Transverse colon (tissue), 4 donors: ENCODE results near the gene HILPDA. TPM values are rescaled to one million over a fixed set of nuclear protein-coding genes. Genes with fewer than 3 reads are reported as not detected.
"Not testable (repeated sequence)": the region's sequence is repeated elsewhere in the genome, so short reads cannot be mapped to it uniquely, and the experiment has no call there.

Source experiments
- DNase-seq: peaks from one replicate; pipeline ENCODE4 v3.0.0-alpha.2; 2019
- H3K27ac ChIP-seq, 4 donors: fragments of 200-600 bp; sonication (generic); 2 replicates each; pipeline ENCODE4 v1.5.1; 2016 to 2018; ENCODE audit warnings: inconsistent platforms in 4 of 4
- H3K27me3 ChIP-seq: fragments of 200-600 bp; sonication (generic); 2 replicates; pipeline ENCODE4 v1.5.1; 2017; ENCODE audit warnings: inconsistent platforms
- H3K36me3 ChIP-seq, 4 donors: fragments of 200-600 bp; sonication (generic); 2 replicates each; pipeline ENCODE4 v1.5.1; 2017 to 2019; ENCODE audit warnings: inconsistent platforms in 4 of 4
- H3K4me1 ChIP-seq, 4 donors: fragments of 200-600 bp; sonication (generic); 2 replicates each; pipeline ENCODE4 v1.5.1; 2017 to 2020; ENCODE audit warnings: inconsistent platforms in 4 of 4
- H3K4me3 ChIP-seq, 4 donors: fragments of 200-600 bp; sonication (generic); 1 replicate in 1 of 4; 2 replicates in 3 of 4; pipeline versions ENCODE4 v1.5.1 to v1.6.1; 2017 to 2019; ENCODE audit warnings: inconsistent platforms in 4 of 4
- H3K9me3 ChIP-seq, 2 donors: fragments of 200-600 bp; sonication (generic); 2 replicates each; pipeline ENCODE4 v1.5.1; 2017 to 2019; ENCODE audit warnings: inconsistent platforms in 2 of 2
- EP300 ChIP-seq: sonication (generic); formaldehyde crosslinking; IDR thresholded peaks from one replicate; pipeline ENCODE4 v1.6.1; 2017; ENCODE audit warnings: antibody characterized with exemption, low read depth
- POLR2A ChIP-seq: fragments of 450-650 bp; IDR thresholded peaks from one replicate; pipeline ENCODE4 v1.6.1; 2016; ENCODE audit warnings: antibody characterized with exemption, mild to moderate bottlenecking, moderate library complexity
- POLR2AphosphoS5 ChIP-seq, 3 donors: sonication (generic); formaldehyde crosslinking; IDR thresholded peaks; one replicate each; pipeline ENCODE4 v1.6.1; 2016; ENCODE audit warnings: antibody characterized with exemption in 3 of 3
- WGBS, 2 donors: methylation state at CpG; one replicate each; pipeline ENCODE4 v1.1.5; 2018; ENCODE audit warnings: low coverage in 1 of 2; 5-methylcytosine and 5-hydroxymethylcytosine counted together
- in situ Hi-C, 4 donors: fragments of 200-750 bp; cut with MboI; loops; one replicate each; pipeline versions ENCODE4 v1.15.0 to v1.15.1; 2017; ENCODE audit warnings: low sequenced_read_pairs in 3 of 4, low pct_ligation_motif_present in 1 of 4, low pct_unique_long_range_greater_than_20kb in 1 of 4
- intact Hi-C: fragments of 100-400 bp; cut with DNase I; formaldehyde crosslinking; loops from one replicate; pipeline ENCODE4 v1.15.1; 2023; ENCODE audit warnings: low total_unique reads
- total RNA-seq, 4 donors: library from RNA; depleted of rRNA; stranded (reverse); fragments of >200 nt; gene quantifications; one replicate each; pipeline ENCODE4 v1.1.0, GENCODE V29; 2016
- TF ChIP-seq, protein P1 (sequence below), 5 experiments: fragments of 200-600 bp in 3 of 5; fragments of 450-650 bp in 2 of 5; sonication (generic) in 3 of 5; IDR thresholded peaks; 1 replicate in 2 of 5; 2 replicates in 3 of 5; pipeline ENCODE4 v1.5.1; 2016 to 2017; ENCODE audit warnings: antibody characterized with exemption in 5 of 5, inconsistent platforms in 3 of 5, mild to moderate bottlenecking in 2 of 5, moderate library complexity in 1 of 5

HILPDA gene
- total RNA-seq, 4 donors from 2014 or later, result 5.3 to 35.5 (median 5.9) TPM; not detected in 1

DNA sequence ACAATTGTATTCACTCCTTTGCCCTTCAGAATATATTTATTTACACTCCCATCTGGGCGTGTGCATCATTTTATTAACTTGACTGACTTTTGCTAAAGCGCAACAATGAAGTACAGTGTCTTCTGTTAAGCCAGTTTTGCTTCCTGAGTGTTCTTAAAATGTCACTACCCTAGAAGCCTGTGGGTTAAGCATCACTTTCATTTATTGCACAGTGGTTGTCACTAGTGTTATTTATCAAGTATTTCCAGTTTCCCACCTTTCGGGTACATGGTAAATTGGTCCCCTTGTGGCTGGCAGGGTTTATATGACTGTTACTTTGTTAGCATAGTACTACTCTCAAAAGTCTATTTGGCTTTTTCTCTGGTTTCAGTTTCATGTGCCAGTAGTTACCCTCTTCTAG, 3.3 kb downstream of the HILPDA start:
- TF ChIP-seq, protein P1, sequence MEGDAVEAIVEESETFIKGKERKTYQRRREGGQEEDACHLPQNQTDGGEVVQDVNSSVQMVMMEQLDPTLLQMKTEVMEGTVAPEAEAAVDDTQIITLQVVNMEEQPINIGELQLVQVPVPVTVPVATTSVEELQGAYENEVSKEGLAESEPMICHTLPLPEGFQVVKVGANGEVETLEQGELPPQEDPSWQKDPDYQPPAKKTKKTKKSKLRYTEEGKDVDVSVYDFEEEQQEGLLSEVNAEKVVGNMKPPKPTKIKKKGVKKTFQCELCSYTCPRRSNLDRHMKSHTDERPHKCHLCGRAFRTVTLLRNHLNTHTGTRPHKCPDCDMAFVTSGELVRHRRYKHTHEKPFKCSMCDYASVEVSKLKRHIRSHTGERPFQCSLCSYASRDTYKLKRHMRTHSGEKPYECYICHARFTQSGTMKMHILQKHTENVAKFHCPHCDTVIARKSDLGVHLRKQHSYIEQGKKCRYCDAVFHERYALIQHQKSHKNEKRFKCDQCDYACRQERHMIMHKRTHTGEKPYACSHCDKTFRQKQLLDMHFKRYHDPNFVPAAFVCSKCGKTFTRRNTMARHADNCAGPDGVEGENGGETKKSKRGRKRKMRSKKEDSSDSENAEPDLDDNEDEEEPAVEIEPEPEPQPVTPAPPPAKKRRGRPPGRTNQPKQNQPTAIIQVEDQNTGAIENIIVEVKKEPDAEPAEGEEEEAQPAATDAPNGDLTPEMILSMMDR (IDR thresholded peaks at IDR 0.05), result no peak
- TF ChIP-seq POLR2A (no peak), EP300 (no peak), POLR2AphosphoS5 (IDR thresholded peaks at IDR 0.05) (no peak)
- in situ Hi-C loops, result no loop called here
- H3K27me3 ChIP-seq, result no peaks in the 10 kb centered on the region
- no peaks in the 10 kb centered on the region for H3K9me3 ChIP-seq
- peak overlapping the region in 1 of 4 donors; percentile 20 for H3K27ac ChIP-seq
- WGBS, 2 donors, result 0 to 35% methylated on average over 1 to 3 of the region's 3 CpGs
- H3K36me3 ChIP-seq, result no peaks in the 10 kb centered on the region
- H3K4me3 ChIP-seq, result no peak overlapping the region
- intact Hi-C loops, result no loop called here
- H3K4me1 ChIP-seq, result peaks cover 5 to 41% (median 34%) of the 10 kb centered on the region in 4 donors
- DNase-seq, result no peak

DNA sequence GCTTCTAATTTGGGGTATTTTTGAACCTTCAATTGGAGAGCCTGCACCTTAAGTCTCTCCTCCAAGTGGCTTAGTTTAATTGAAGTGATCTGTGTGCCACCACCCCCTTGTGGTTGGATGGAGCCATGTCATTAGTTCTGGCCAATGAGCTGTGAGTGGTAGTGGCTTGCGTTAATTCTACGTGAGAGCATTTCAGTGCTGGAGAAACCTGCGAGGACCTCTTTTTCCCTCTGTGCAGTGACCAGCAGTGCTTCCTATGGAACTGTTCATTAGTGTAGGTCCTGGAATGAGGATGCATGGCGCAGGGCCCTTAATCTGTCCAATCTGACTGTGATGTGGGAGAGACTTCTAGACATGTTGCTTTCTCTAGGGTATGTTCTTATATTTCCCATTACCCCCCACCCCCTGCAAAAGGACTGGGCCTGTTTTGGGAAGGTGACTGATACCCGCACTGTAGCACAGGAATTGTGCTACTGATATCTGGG, 3.8 kb downstream of the HILPDA start:
- TF ChIP-seq POLR2AphosphoS5 (IDR thresholded peaks at IDR 0.05), result no peak
- TF ChIP-seq, protein P1 (IDR thresholded peaks at IDR 0.05), result peak; percentile 78 to 91 (median 83)
- in situ Hi-C loops (no loop called here), intact Hi-C loops (no loop called here)
- Histone ChIP-seq H3K27ac (peak overlapping the region in 1 of 4 donors; percentile 20), H3K36me3 (no peaks in the 10 kb centered on the region), H3K9me3 (no peaks in the 10 kb centered on the region), H3K4me3 (no peak overlapping the region), H3K27me3 (no peaks in the 10 kb centered on the region), H3K4me1 (peaks cover 5 to 36% (median 31%) of the 10 kb centered on the region in 4 donors)
- DNase-seq, result peak; percentile 77
- 32 to 86% methylated on average over 1 to 5 of the region's 5 CpGs for WGBS, 2 donors

DNA sequence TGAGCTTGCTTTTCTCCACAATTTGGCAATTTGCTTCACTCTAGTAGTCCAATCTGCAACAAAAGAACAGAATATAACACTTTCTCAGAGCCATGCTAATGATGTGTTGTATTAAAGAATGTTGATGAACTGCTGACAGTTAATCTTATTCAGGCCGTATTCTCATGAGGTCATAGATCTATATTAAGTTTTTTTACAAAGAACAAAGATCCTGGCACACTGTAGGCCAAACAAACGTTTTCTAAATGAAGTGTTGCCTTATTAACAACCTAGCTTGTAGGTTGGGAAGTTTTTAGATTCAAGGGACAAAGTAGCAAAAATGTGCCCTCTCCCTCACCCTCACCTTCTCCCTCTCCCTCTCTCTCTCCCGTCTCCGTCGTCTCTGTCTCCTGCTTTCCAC, 6.8 kb downstream of the HILPDA start:
- H3K36me3 ChIP-seq, result no peaks in the 10 kb centered on the region
- TF ChIP-seq POLR2AphosphoS5 (IDR thresholded peaks at IDR 0.05) (no peak), POLR2A (no peak), EP300 (no peak)
- TF ChIP-seq, protein P1 (IDR thresholded peaks at IDR 0.05), result no peak
- no peak for DNase-seq
- no peak overlapping the region for H3K4me3 ChIP-seq
- in situ Hi-C loops, result loop anchor here in 2 of 4 donors (5.0 kb wide), 1 partner anchor 35 kb away; no protein-coding TSS in a partner anchor
- H3K27me3 ChIP-seq, result no peaks in the 10 kb centered on the region
- no peak overlapping the region for H3K27ac ChIP-seq
- 80 to 85% methylated on average over 1 to 5 of the region's 5 CpGs for WGBS, 2 donors
- H3K4me1 ChIP-seq, result peaks cover 5 to 15% (median 9%) of the 10 kb centered on the region in 4 donors
- H3K9me3 ChIP-seq, result no peaks in the 10 kb centered on the region
- intact Hi-C loops, result no loop called here

DNA sequence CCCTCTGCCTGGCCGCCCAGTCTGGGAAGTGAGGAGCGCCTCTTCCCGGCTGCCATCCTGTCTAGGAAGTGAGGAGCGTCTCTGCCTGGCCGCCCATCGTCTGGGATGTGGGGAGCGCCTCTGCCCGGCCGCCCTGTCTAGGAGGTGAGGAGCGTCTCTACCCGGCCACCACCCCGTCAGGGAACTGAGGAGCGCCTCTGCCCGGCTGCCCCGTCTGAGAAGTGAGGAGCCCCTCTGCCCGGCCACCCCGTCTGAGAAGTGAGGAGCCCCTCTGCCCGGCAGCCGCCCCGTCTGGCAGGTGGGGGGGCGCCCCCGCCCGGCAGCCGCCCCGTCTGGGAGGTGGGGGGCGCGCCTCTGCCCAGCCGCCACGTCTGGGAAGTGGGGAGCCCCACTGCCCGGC, 7.7 kb downstream of the HILPDA start:
- in situ Hi-C loops, result loop anchor here in 2 of 4 donors (5.0 kb wide), 1 partner anchor 36 kb away; no protein-coding TSS in a partner anchor
- H3K4me1 ChIP-seq, result peaks cover 5 to 12% (median 9%) of the 10 kb centered on the region in 4 donors
- intact Hi-C loops, H3K4me3 ChIP-seq, H3K9me3 ChIP-seq, H3K36me3 ChIP-seq, H3K27ac ChIP-seq, DNase-seq, H3K27me3 ChIP-seq: not testable (repeated sequence)
- 97% methylated on average over 24 of the region's 30 CpGs; no CpG with 5 or more reads in 1 of the 2 donors for WGBS, 2 donors

DNA sequence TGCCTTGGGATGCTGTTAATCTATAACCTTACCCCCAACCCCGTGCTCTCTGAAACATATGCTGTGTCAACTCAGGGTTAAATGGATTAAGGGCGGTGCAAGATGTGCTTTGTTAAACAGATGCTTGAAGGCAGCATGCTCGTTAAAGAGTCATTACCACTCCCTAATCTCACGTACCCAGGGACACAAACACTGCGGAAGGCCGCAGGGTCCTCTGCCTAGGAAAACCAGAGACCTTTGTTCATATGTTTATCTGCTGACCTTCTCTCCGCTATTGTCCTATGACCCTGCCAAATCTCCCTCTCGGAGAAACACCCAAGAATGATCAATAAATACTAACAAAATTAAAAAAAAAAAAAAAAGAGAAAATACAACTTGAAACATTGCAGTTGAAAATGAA, 8.3 kb downstream of the HILPDA start:
- in situ Hi-C loops, result loop anchor here in 2 of 4 donors (5.0 kb wide), 1 partner anchor 37 kb away; no protein-coding TSS in a partner anchor
- intact Hi-C loops, result not testable (repeated sequence)
- whole genome bisulfite sequencing, 2 donors, result 80 to 90% methylated on average over 2 to 8 of the region's 8 CpGs

DNA sequence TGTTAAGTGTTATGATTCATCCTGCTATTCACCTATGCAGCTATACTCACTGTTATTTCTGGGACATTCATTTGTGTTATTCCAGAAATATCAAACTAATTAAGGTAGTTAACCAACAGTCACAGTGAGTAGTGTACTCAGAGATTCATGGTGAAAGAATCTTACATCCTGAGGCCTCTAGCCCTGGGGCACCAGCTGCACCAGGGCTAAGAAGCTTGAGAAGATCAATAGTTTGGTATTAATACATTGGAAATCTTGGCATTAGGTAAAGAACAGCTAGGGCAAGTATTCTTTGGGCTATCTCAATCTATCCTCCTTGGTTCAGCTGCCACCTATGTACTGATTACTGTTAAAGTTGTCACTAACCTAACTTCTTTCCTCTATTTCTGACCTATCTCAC, 11.2 kb downstream of the HILPDA start:
- in situ Hi-C loops, DNase-seq: not testable (repeated sequence)

More for the DNA sequence above, 8.3 kb downstream of the HILPDA start:
- not testable (repeated sequence) for H3K36me3 ChIP-seq, H3K27me3 ChIP-seq, DNase-seq, H3K4me1 ChIP-seq, H3K4me3 ChIP-seq, H3K9me3 ChIP-seq, H3K27ac ChIP-seq

More for the DNA sequence above, 11.2 kb downstream of the HILPDA start:
- intact Hi-C loops, H3K27me3 ChIP-seq, H3K4me1 ChIP-seq, H3K9me3 ChIP-seq, H3K4me3 ChIP-seq, H3K36me3 ChIP-seq, H3K27ac ChIP-seq: not testable (repeated sequence)
